ENCODE results near the gene CCDC9B.

DNA sequence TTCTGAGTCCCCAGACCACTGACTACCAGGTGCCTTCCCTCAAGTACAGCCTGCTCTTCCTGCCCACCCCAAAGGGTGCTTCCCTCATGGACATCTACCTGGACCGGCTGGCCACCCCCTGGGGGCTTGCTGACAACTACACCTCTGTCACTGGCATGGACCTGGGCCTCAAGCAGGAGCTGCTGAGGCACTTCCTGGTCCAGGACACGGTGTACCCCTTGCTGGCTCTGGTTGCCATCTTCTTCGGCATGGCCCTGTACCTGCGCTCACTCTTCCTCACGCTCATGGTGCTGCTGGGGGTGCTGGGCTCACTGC, 26.6 kb upstream of the CCDC9B start:
- TF ChIP-seq, protein P1, sequence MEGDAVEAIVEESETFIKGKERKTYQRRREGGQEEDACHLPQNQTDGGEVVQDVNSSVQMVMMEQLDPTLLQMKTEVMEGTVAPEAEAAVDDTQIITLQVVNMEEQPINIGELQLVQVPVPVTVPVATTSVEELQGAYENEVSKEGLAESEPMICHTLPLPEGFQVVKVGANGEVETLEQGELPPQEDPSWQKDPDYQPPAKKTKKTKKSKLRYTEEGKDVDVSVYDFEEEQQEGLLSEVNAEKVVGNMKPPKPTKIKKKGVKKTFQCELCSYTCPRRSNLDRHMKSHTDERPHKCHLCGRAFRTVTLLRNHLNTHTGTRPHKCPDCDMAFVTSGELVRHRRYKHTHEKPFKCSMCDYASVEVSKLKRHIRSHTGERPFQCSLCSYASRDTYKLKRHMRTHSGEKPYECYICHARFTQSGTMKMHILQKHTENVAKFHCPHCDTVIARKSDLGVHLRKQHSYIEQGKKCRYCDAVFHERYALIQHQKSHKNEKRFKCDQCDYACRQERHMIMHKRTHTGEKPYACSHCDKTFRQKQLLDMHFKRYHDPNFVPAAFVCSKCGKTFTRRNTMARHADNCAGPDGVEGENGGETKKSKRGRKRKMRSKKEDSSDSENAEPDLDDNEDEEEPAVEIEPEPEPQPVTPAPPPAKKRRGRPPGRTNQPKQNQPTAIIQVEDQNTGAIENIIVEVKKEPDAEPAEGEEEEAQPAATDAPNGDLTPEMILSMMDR (IDR thresholded peaks at IDR 0.05), result no peak
- TF ChIP-seq POLR2A (IDR thresholded peaks at IDR 0.05) (no peak), POLR2AphosphoS5 (IDR thresholded peaks at IDR 0.05) (no peak)

Measured in prostate gland (tissue), 2 donors.